ENCODE measurements around the gene PAQR7. TPM values are rescaled to one million over a fixed set of nuclear protein-coding genes. Genes with fewer than 3 reads are reported as not detected.

Gene PAQR7, protein sequence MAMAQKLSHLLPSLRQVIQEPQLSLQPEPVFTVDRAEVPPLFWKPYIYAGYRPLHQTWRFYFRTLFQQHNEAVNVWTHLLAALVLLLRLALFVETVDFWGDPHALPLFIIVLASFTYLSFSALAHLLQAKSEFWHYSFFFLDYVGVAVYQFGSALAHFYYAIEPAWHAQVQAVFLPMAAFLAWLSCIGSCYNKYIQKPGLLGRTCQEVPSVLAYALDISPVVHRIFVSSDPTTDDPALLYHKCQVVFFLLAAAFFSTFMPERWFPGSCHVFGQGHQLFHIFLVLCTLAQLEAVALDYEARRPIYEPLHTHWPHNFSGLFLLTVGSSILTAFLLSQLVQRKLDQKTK
- total RNA-seq = 1 to 10 TPM; 4.1 to 4.2 TPM

DNA sequence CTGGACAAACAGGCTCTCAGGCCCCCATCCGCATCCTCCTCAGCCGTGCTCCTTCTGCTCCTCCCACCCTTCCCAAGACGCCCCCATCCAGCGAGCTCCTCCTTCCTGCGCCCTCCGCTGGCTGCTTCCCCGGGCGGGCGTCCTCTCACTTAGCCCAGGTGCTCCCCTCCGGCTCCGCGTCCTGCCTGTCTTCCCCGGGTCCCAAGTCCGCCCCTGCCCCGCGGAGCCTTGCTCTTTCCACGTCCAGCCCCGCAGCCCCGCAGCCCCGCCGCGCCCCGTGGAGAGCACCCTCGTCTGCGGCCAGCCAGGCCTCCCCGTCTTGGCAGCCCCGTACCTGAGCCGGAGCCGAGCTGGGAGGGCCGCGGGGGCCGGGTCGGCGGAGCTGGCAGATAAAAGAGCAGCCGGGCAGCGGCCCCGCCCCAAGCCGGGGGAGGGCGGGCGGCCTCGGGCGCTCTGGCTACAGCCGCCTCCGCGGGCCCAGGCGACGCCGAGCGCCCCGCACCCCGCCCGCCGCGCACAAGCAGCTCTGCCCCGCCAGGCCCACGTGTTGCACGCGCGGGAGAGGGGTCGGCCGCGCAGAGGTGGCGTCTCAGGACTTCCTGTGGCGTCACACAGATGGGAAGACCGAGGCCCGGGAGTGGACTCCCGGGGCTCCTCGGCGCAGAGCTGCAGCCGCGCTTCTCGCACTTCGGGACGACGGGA, at the start of gene PAQR7:
PAQR7 (minus strand) TSS at position 555 of the 702 bp plus-strand sequence. CDS start 11,869 bp downstream, outside the sequence.
- peak; percentile 69 for DNase-seq
- ChIA-PET POLR2A (interaction anchor here (1.0 to 1.6 kb wide), 3 partner anchors 13 to 55 kb away, joined by 3 to 6 read pairs (median 3); partner anchors contain the start of gene MTFR1L), CTCF (interaction anchor here (0.6 to 3.3 kb wide), 6 partner anchors 15 to 135 kb away, joined by 3 to 25 read pairs (median 3); partner anchors contain the start of gene PAFAH2)
- H3K9me3 Mint-ChIP-seq = no peaks in the 10 kb centered on the region
- H3K27ac Mint-ChIP-seq = no peak within 1 kb of the TSS
- H3K27me3 Mint-ChIP-seq = no peaks in the 10 kb centered on the region
- intact Hi-C loops (cut with micrococcal nuclease) = no loop called here
- H3K4me3 Mint-ChIP-seq = peak within 1 kb of the TSS; percentile 82
- peaks cover 6% of the 10 kb centered on the region for H3K4me1 Mint-ChIP-seq (ENCODE audit: low read depth)
- H3K36me3 Mint-ChIP-seq = no peaks in the 10 kb centered on the region

DNA sequence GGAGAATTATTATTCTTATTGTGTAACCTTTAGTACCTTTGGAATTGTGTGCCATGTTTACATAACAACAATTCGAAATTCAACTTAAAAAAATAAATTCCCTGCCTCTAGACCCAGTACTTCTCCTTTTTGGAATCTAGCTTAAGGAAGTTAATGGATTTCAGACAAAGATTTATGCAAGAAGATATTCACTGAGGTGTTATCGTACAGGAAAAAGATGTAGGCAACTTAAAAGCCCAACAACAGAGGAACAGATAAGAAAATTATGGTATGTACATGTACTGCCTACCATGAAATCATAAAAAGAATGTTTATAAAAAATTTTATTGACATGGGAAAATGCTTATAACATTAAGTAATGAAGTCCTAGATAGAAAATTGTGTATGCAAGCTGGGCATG, 48.9 kb upstream of the PAQR7 start:
- no peak overlapping the region for H3K27ac Mint-ChIP-seq
- no peaks in the 10 kb centered on the region for H3K36me3 Mint-ChIP-seq
- H3K4me3 Mint-ChIP-seq = no peak overlapping the region
- peaks cover 1% of the 10 kb centered on the region for H3K27me3 Mint-ChIP-seq
- ChIA-PET POLR2A (no interaction called here), CTCF (interaction anchor here (1.2 kb wide), 1 partner anchor 219 kb away, joined by 3 read pairs; no protein-coding TSS in a partner anchor)
- DNase-seq = no peak
- H3K9me3 Mint-ChIP-seq = no peaks in the 10 kb centered on the region
- intact Hi-C loops (cut with micrococcal nuclease) = no loop called here
- H3K4me1 Mint-ChIP-seq (ENCODE audit: low read depth) = peaks cover 17% of the 10 kb centered on the region

DNA sequence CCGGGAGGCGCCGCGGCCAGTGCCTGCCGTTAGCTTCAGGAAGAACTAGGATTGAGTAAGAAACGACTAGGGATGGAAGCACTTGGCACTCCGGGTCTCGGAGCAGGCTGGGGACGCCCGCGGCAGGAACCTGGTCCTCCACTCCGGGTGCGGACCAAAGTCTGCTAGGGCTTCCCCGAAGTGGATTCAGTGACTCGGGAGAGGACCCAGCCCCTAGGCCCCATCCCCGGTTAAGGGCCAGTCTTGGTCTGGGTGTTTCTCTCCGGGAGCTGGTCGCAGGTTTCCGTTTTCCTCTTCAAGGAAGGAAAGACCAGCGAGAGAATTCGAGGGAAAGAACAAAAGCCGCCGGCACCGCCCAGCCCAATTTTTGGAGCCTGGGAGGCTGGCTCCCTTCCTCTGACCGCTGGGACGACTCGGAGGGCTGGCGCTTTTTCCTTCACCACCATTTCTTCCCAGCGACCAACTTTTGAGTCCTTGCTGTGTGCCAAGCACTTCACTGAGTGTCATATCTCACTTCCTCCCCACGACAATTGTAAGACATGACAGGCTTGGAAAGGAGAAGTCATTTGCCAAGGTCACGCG, 47.6 kb upstream of the PAQR7 start:
- Mint-ChIP-seq H3K27ac (no peak overlapping the region), H3K36me3 (no peaks in the 10 kb centered on the region), H3K4me1 (ENCODE audit: low read depth) (peaks cover 23% of the 10 kb centered on the region), H3K27me3 (peaks cover 1% of the 10 kb centered on the region), H3K9me3 (no peaks in the 10 kb centered on the region), H3K4me3 (peak overlapping the region; percentile 59)
- peak; percentile 31 for DNase-seq
- ChIA-PET CTCF (interaction anchor here (1.8 to 2.9 kb wide), 3 partner anchors 19 to 75 kb away, joined by 6 to 14 read pairs (median 8); partner anchors contain the start of gene PAFAH2), POLR2A (interaction anchor here (0.6 to 1.6 kb wide), 5 partner anchors 9 to 1522 kb away, joined by 3 to 6 read pairs (median 3); partner anchors contain the start of gene PAFAH2)
- intact Hi-C loops (cut with micrococcal nuclease) = loop anchor here (2.0 kb wide), 1 partner anchor 16 kb away; the partner anchor contains the start of gene STMN1

DNA sequence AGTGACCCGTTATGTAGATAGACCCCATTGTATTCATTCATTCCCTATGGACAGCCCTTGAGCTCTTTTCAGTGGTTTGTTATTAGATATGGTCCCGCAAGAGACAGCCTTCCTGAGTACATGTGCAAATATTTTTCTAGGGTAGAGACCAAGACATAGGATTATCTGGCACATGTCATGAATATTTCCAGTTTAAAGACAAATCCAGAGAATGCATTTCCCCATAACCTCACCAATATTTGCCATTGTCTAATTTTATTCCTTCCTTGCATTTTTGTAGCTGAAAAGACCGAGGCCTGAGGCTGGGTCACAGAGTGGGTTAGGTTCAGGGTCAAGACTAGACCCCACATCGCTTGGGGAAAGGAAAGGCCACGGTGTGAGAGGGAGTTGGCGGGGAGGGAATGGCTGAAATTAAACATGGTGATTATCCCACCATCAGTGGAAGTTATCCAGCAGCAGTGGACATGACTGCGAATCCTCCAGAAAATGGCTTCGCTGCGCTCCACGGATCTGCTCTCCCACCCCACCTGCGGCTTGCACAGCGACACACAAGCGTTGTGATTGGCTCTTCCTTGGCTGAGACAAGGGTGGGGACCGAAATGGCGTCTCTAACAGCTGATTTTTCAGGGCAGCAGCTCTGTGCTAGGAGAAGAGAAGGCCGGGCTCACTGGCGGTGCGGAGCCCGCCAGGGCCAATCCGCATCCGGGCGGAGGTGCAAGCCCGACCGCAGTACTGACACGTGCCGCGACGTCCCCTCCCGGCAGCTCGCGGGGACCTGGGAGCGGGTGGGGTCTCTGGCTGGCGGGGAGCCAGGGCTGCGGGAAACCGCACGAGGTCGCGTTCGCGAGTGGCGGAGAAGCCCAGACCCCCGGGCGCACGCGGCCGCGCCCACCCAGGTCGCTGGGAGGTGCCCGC, 46.8 kb upstream of the PAQR7 start:
- intact Hi-C loops (cut with micrococcal nuclease) = loop anchor here (2.0 kb wide), 1 partner anchor 16 kb away; the partner anchor contains the start of gene STMN1
- no peak overlapping the region for H3K27ac Mint-ChIP-seq
- H3K27me3 Mint-ChIP-seq = peaks cover 1% of the 10 kb centered on the region
- no peaks in the 10 kb centered on the region for H3K9me3 Mint-ChIP-seq
- CTCF ChIA-PET = interaction anchor here (1.8 to 2.9 kb wide), 3 partner anchors 18 to 75 kb away, joined by 6 to 14 read pairs (median 8); partner anchors contain the start of gene PAFAH2
- H3K36me3 Mint-ChIP-seq = no peaks in the 10 kb centered on the region
- DNase-seq = peak; percentile 66
- peaks cover 27% of the 10 kb centered on the region for H3K4me1 Mint-ChIP-seq (ENCODE audit: low read depth)
- H3K4me3 Mint-ChIP-seq = peak overlapping the region; percentile 70
- POLR2A ChIA-PET = interaction anchor here (0.6 to 1.6 kb wide), 3 partner anchors 8 to 1523 kb away, joined by 3 to 6 read pairs (median 3); partner anchors contain the start of gene PAFAH2

DNA sequence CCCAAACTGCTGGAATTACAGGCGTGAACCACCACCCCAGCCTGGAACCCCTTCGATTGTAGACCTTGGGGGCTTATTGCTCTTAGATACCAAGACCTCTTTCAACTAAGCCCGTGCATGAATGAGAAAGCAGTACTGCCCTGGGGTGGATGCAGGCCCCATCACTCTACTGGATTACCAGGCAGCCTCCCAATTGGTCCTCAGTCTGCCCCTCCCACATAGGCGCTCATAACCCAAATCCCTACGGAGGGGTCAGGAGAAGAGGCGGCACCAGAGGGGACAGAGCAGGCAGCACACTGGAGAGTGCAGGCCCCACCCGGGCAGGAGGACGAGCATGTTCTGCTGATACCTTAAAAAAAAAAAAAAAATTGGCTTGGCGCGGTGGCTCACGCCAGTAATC, 43.1 kb upstream of the PAQR7 start:
- intact Hi-C loops (cut with micrococcal nuclease) = no loop called here
- Mint-ChIP-seq H3K36me3 (no peaks in the 10 kb centered on the region), H3K4me3 (no peak overlapping the region), H3K9me3 (no peaks in the 10 kb centered on the region), H3K27ac (no peak overlapping the region), H3K4me1 (ENCODE audit: low read depth) (peaks cover 23% of the 10 kb centered on the region), H3K27me3 (no peaks in the 10 kb centered on the region)
- DNase-seq = no peak
- POLR2A ChIA-PET = no interaction called here
- CTCF ChIA-PET = interaction anchor here (1.6 kb wide), 1 partner anchor 23 kb away, joined by 4 read pairs; no protein-coding TSS in a partner anchor

DNA sequence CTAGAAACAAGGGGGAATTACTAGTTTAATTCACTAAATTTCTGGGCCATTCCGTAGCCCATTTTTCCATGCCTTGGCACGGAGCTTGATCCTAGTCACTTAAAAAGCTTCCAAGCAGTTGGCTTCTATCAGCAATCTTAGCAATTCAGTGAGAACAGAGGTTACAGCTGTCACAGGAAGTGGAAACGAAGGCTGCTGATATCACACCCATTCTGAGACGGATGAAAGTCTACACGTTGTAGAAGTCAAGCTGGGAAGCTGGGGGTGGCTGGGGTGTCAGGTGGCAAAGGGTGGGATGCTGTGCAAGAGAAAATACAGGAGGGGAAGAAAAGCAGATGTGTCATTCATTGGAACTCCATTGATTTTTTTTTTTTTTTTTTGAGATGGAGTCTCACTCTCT, 42.5 kb upstream of the PAQR7 start:
- H3K27ac Mint-ChIP-seq = no peak overlapping the region
- ChIA-PET CTCF (interaction anchor here (0.7 to 1.6 kb wide), 2 partner anchors 22 to 1828 kb away, joined by 3 to 4 read pairs; no protein-coding TSS in a partner anchor), POLR2A (no interaction called here)
- H3K36me3 Mint-ChIP-seq = no peaks in the 10 kb centered on the region
- peaks cover 18% of the 10 kb centered on the region for H3K4me1 Mint-ChIP-seq (ENCODE audit: low read depth)
- no peaks in the 10 kb centered on the region for H3K9me3 Mint-ChIP-seq
- H3K27me3 Mint-ChIP-seq = no peaks in the 10 kb centered on the region
- intact Hi-C loops (cut with micrococcal nuclease) = no loop called here
- DNase-seq = peak; percentile 23
- no peak overlapping the region for H3K4me3 Mint-ChIP-seq

DNA sequence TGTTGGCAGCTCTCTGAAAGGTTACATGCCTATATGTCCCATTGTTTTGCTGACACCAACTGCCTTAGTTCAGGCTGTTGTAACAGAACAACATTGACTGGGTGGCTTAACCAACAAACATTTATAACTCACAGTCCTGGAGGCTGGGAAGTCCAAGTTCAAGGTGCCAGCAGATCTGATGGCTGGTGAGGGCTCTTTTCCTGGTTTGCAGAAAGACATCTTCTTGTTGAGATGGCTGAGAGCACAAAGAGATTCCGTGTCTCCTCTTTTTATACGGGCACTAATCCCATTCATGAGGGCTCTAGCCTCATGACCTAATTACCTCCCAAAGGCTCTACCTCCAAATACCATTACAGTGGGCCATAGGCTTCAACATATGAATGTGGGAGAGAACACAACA, 41.0 kb upstream of the PAQR7 start:
- intact Hi-C loops (cut with micrococcal nuclease) = no loop called here
- Mint-ChIP-seq H3K9me3 (no peaks in the 10 kb centered on the region), H3K36me3 (no peaks in the 10 kb centered on the region), H3K4me1 (ENCODE audit: low read depth) (peaks cover 11% of the 10 kb centered on the region), H3K27me3 (no peaks in the 10 kb centered on the region), H3K4me3 (no peak overlapping the region), H3K27ac (no peak overlapping the region)
- no peak for DNase-seq
- POLR2A ChIA-PET = no interaction called here
- CTCF ChIA-PET = no interaction called here

DNA sequence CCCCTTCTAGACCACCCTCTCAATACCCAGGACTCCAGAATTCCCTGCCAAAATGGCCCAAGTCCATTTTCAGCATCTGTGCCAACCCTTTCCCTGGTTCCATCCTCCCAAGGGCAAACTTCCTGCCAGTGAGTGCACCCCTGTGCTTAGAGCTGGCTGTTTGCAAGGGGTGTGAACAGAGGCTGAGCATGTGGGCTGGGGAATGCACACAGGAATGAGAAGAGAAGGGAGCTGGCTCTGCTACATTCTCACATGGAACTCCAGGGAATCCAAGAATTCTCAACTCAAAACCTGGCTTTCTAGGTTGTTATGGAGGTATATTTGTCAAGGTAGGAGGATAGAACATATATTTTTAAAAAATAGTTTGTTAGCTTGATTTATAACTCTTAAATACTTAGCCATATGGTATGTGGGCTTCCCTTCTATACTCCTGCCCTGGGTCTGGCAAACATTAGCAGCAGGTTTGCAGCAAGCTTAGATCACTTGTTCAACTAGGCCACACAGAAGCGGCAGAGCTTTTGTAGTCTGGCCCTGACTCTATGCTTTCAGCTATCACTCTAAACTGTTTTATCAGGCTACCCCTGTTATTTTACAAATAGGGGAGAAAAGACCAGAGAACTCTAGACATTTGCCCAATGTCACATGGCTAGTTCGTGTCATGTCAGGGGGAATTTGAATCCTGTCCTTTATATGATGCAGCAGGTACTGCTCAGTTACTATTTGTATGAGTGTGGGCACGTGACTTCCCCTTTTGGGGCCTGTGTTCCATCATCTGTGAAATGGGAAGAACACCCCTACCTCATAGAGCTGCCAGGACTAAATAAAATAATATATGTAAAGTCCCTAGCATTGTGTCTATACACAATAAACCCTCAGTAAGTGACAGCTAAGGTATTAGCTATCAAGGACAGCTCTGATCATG, 38.8 kb upstream of the PAQR7 start:
- CTCF ChIA-PET = interaction anchor here (1.7 to 2.6 kb wide), 2 partner anchors 19 to 83 kb away, joined by 4 to 9 read pairs; partner anchors contain the start of gene PAFAH2
- POLR2A ChIA-PET = interaction anchor here (0.9 kb wide), 1 partner anchor 8 kb away, joined by 3 read pairs; no protein-coding TSS in a partner anchor
- H3K4me3 Mint-ChIP-seq = no peak overlapping the region

DNA sequence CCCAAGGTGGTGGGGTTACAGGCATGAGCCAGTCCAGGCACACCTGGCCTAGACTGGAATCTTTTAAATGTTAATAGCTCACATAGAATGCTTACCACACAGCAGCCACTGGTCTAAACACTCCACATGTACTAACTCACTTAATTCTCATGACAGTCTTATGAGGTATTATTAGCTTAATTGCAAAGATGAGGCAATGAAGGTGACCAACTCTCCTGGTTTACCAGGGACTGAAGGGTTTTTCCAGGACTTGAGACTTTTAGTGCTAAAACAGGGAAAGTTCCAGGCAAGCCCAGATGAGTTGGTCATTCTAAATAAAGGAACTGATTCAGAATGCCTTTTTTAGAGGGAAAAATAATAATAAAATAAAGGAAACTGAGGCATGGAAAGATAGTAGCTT, 37.7 kb upstream of the PAQR7 start:
- Mint-ChIP-seq H3K27ac (no peak overlapping the region), H3K27me3 (no peaks in the 10 kb centered on the region), H3K9me3 (no peaks in the 10 kb centered on the region), H3K4me1 (ENCODE audit: low read depth) (peaks cover 6% of the 10 kb centered on the region), H3K4me3 (no peak overlapping the region), H3K36me3 (no peaks in the 10 kb centered on the region)
- no peak for DNase-seq
- CTCF ChIA-PET = interaction anchor here (2.6 kb wide), 1 partner anchor 18 kb away, joined by 9 read pairs; no protein-coding TSS in a partner anchor
- intact Hi-C loops (cut with micrococcal nuclease) = no loop called here
- POLR2A ChIA-PET = interaction anchor here (0.6 to 0.8 kb wide), 2 partner anchors 59 to 392 kb away, joined by 3 read pairs; no protein-coding TSS in a partner anchor

More for the DNA sequence above, 38.8 kb upstream of the PAQR7 start:
- intact Hi-C loops (cut with micrococcal nuclease) = no loop called here
- no peak overlapping the region for H3K27ac Mint-ChIP-seq
- no peak for DNase-seq
- H3K4me1 Mint-ChIP-seq (ENCODE audit: low read depth) = peaks cover 11% of the 10 kb centered on the region
- no peaks in the 10 kb centered on the region for H3K27me3 Mint-ChIP-seq
- no peaks in the 10 kb centered on the region for H3K36me3 Mint-ChIP-seq
- H3K9me3 Mint-ChIP-seq = no peaks in the 10 kb centered on the region

DNA sequence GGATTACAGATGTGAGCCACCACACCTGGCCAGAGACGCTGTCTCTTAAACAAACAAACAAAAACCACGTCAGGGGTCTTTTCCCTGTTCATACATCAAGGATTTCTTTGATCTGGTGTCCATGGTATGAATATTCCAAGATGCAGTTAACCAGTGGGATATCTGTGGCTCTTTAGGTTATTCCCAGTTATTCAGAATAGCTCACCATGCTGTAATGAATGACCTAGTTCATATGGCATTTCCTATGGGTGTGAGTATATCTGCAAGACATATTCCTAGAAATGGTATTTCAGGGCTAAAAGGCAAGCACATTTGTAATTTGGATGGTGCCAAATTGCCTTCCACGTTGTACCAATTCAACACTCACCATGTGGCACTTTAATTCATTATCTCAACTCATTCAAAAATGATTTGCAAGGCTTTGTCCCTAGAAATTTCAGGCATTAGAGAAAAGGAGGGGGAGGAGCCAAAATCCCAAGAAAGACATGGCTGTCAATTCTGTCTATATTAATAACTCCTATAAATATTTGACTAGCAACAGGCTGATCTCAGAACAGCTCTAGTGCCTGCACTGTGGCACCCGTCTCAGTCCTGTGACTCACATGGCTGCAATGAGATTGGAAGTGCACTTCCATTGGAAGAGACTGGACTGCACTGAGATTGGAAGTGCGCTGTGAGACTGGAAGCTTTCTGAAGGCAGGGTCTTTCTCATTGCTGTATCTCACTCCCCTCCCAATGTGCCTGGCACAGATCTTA, 36.7 kb upstream of the PAQR7 start:
- ChIA-PET CTCF (interaction anchor here (0.6 kb wide), 1 partner anchor 85 kb away, joined by 3 read pairs; the partner anchor contains the start of gene PAFAH2), POLR2A (no interaction called here)
- no peaks in the 10 kb centered on the region for H3K9me3 Mint-ChIP-seq
- no peaks in the 10 kb centered on the region for H3K4me1 Mint-ChIP-seq (ENCODE audit: low read depth)
- no peak overlapping the region for H3K4me3 Mint-ChIP-seq
- intact Hi-C loops (cut with micrococcal nuclease) = no loop called here
- H3K36me3 Mint-ChIP-seq = no peaks in the 10 kb centered on the region
- H3K27ac Mint-ChIP-seq = no peak overlapping the region
- DNase-seq = no peak
- H3K27me3 Mint-ChIP-seq = no peaks in the 10 kb centered on the region

Measured in activated CD4-positive, alpha-beta memory T cell treated with anti-CD3 and anti-CD28 coated beads for 36 hours (primary cell).